ENCODE data around the gene CHCHD1.

The CHCHD1 gene

DNA sequence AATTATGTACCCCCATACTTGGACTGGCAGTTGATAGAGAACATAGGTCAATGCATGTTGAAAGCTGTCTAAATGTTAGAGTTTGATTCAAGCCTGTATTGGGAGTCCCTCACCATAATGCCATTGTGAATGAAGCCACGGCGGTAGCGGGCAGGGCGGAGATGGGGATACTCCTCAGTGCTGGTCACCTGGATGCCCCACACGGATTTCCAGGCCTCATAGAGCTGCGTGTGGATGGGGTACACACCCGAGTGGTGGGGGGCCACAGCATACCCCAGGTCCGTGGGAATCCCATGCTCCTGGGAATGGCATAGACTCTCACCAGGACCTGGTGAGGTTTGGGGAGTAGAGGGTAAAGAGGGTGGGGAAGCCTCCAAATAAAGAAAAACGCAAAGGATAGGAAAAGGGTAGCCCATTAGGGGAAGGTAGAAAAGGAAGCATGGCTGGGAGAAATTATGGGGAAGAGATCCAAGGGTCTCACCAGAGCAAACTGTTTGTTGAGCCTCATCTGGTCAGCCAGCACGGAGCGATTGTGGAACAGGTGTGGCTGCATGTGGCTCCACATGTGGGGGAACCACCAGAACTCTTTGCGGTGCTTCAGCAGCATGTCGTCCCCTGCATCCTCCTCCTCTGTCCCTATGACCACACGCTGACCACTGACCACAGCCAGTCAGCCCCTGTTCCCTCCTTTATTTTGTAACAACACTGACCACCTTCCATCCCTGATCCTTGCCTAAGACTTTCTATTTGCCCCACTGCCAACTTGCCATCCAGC is 24.5 kb downstream of the CHCHD1 start:
- Histone ChIP-seq H3K36me3 (replicated peaks) (peaks cover 55% of the 10 kb centered on the region), H3K9me3 (no peaks in the 10 kb centered on the region), H3K27me3 (ENCODE audit: low read depth) (no peaks in the 10 kb centered on the region), H3K4me1 (peaks cover 5% of the 10 kb centered on the region), H3K4me3 (no peak overlapping the region)
- in situ Hi-C loops (cut with MboI; ENCODE audit: low sequenced_read_pairs) = no loop called here
- no peak for DNase-seq (ENCODE audit: low spot score in 2 of 2)

DNA sequence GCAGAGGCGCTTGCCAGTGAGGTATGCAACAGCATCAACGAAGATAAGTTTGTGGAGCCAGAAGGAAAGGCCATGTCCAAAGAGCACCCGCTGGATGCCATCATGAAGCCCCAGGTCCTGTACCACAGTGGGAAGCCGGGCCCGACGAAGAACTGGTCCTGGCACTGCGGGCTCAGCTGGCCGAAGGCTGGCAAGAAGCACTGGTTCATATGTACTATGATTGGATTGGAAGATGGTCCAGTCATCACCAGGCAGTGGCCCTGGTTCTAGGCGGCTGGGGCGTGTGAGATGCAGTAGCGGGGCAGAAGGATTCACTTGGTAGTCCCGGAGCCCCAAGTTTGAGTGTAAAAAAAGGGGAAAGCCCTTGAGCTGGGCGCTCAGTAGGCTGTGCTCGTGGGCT is 25.6 kb downstream of the CHCHD1 start:
- Histone ChIP-seq H3K9me3 (no peaks in the 10 kb centered on the region), H3K27me3 (ENCODE audit: low read depth) (no peaks in the 10 kb centered on the region), H3K4me3 (no peak overlapping the region), H3K4me1 (peaks cover 5% of the 10 kb centered on the region), H3K36me3 (replicated peaks) (peaks cover 44% of the 10 kb centered on the region)
- no peak for DNase-seq (ENCODE audit: low spot score in 2 of 2)
- in situ Hi-C loops (cut with MboI; ENCODE audit: low sequenced_read_pairs) = no loop called here

DNA sequence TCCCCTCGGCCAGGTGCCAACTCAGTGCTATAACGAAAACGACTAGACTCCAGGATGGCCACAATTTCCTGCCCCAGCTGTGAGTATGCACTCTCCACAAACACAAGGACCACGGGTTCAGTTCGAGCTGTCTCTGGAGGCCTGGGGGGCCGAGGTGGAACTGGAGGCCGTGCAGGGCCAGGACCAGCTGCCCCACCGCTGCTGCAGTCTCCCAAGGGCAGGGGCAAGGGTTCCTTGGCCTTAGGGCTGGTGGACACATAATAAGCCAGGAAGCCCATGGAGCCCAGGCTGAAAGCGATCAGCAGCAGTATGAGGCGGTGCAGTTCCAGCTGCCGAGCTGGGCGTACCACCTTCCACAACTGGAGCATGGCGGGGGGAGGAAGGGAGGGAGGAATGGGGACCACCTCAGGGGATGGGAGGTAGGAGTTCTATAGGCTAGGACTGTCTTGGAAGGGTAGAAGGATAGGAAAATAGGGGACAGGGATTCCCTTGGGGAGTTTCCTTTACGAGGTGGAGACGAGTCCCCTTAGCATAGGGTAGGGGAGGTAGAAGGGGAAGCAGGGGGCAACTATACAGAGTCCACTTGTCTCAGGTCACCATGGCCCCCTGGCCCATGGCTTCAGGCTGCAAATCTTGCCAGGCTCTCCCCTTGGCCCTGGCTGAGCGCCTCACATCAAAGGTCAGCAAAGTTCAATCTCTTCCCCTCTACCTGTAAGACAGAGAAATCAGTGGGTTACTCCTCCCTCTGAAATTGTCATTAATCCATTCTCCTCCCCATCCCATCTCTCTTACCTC is 26.4 kb downstream of the CHCHD1 start:
- Histone ChIP-seq H3K4me1 (peaks cover 5% of the 10 kb centered on the region), H3K9me3 (no peaks in the 10 kb centered on the region), H3K27me3 (ENCODE audit: low read depth) (no peaks in the 10 kb centered on the region), H3K36me3 (replicated peaks) (peaks cover 36% of the 10 kb centered on the region), H3K4me3 (no peak overlapping the region)
- in situ Hi-C loops (cut with MboI; ENCODE audit: low sequenced_read_pairs) = no loop called here
- DNase-seq (ENCODE audit: low spot score in 2 of 2) = no peak

DNA sequence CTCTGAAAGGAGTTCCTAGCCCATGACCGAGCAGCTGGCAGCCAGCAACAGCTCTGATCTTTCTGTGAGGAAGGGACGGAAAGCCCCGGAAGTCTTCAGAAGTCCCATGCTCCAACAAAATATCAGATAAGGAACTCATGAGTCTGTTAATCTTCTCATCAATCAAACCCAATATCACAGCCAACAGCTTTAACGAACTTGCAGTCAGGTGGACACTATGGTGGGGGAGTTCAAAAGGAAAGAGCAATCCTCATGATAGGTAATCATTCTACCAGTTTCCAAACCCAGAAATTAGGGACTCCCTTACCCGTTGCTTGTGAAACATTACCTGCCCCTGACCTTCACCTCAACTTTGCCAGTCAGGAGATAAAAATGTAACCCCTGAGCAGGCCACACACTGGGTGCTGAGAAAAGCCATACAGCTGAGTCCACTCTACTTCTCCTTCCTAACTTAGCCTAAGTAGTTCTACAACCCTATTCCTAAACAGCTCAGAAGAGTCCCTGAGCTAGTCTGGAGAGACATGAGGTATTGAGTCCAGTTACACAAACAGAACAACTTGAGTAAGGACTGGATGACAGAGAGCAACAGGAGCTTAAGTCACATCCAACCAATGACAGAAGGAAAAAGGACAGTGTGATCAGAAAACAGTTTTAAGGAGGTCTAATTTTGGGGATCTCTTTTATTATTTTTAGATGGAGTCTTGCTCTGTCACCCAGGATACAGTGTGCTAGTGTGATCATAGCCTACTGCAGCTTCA is 27.4 kb downstream of the CHCHD1 start:
- H3K4me1 ChIP-seq = peaks cover 5% of the 10 kb centered on the region
- no peak overlapping the region for H3K4me3 ChIP-seq
- in situ Hi-C loops (cut with MboI; ENCODE audit: low sequenced_read_pairs) = no loop called here
- DNase-seq (ENCODE audit: low spot score in 2 of 2) = no peak
- H3K9me3 ChIP-seq = no peaks in the 10 kb centered on the region
- H3K36me3 ChIP-seq (replicated peaks) = peaks cover 32% of the 10 kb centered on the region
- H3K27me3 ChIP-seq (ENCODE audit: low read depth) = no peaks in the 10 kb centered on the region

DNA sequence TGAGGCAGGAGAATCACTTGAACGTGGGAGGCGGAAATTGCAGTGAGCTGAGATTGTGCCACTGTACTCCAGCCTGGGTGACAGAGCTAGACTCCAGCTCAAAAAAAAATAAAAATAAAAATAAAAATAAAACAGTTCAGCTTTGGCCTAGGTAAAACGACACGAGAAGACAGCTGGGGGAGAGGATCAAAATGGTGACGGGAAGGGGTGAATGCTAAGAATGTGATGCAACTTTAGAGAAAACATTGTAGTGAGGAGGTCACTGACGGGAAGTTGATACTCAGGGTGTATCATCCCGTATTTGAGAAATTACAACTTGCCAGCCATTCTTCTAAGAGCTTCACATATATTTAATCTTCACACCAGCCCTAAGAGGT is 28.5 kb downstream of the CHCHD1 start:
- in situ Hi-C loops (cut with MboI; ENCODE audit: low sequenced_read_pairs) = no loop called here
- no peaks in the 10 kb centered on the region for H3K9me3 ChIP-seq
- H3K4me3 ChIP-seq = peak overlapping the region; percentile 66
- no peaks in the 10 kb centered on the region for H3K27me3 ChIP-seq (ENCODE audit: low read depth)
- no peak for DNase-seq (ENCODE audit: low spot score in 2 of 2)
- peaks cover 5% of the 10 kb centered on the region for H3K4me1 ChIP-seq
- H3K36me3 ChIP-seq (replicated peaks) = peaks cover 36% of the 10 kb centered on the region

DNA sequence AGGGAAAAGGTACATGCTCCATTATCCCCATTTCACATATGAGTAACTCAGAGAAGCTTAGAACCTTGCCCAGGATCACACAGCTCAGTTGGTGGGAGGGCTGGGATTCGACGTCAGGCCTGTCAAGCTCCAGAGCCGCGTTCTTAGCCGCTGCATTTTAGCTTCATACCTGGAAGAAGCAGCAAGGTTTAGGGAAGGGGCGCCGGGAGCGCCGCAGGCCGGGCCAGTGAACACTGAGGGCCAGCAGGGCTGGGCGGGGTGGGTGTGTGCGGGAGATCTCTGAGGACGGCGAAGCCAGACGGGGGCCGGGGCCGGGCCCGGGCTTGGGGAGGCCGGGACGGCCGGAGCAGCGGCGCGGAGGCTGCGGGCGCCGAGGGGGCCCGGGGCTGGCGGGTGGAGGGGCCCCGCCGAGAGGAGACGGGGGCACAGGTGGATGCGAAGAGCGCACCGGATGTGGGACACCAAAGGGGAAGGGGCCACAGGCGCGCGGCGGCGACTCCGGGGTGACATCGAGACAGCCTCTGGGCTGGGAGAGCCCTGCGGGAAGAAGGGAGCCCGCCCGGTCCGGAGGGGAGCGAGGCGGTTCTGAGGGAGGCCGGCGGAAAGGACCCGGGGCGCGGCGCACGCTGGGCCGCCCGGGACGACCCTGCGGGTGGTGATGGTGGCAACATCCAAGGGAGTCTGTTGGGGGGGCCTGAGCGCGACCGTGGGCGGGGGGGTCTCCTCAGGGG is 29.1 kb downstream of the CHCHD1 start:
- Histone ChIP-seq H3K4me3 (peak overlapping the region; percentile 66), H3K36me3 (replicated peaks) (peaks cover 31% of the 10 kb centered on the region), H3K9me3 (no peaks in the 10 kb centered on the region), H3K27me3 (ENCODE audit: low read depth) (no peaks in the 10 kb centered on the region), H3K4me1 (peaks cover 5% of the 10 kb centered on the region)
- peak; percentile 14 to 44 for DNase-seq (ENCODE audit: low spot score in 2 of 2)
- in situ Hi-C loops (cut with MboI; ENCODE audit: low sequenced_read_pairs) = no loop called here

DNA sequence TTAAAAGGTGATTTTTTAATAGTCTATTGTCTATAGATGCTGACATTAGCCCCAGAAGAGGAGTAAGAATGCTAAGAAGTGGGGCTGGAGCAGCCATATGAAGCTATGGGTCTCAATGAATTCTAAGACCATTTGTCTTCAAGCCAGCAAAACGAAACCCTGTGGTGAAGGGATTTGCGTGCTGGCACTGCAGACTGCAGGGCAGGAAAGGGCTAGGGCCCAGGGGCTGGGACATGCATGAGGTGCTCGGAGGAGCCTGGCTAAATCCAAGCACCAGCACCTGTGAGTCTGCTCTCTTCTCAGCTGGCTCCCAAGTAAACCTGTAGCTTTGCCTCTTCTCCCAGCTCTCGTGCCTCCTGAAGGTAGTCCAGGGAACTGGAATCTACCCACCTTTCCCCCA is 30.8 kb downstream of the CHCHD1 start:
- in situ Hi-C loops (cut with MboI; ENCODE audit: low sequenced_read_pairs) = no loop called here
- Histone ChIP-seq H3K36me3 (replicated peaks) (peaks cover 15% of the 10 kb centered on the region), H3K4me3 (no peak overlapping the region), H3K27me3 (ENCODE audit: low read depth) (no peaks in the 10 kb centered on the region), H3K9me3 (no peaks in the 10 kb centered on the region), H3K4me1 (peaks cover 5% of the 10 kb centered on the region)
- no peak for DNase-seq (ENCODE audit: low spot score in 2 of 2)

DNA sequence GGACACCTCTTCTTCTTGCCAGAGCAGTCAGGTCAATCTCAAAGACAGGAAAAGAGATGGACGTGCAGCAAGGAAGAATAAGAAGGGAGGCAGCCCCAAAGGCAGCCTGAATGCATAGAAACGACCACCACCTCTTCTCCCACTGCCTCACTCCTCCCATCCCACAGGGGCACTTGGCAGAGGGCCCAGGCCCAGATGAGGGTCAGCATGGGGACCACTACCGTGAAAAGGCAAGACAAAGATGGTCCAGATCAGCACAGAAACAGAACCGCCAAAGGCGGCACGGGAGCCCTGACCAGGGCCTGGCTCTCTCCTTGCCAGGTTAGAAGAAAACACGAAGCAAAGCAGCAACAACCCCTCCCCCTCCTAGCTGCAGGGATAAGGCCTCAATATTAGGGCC is 31.5 kb downstream of the CHCHD1 start:
- no peaks in the 10 kb centered on the region for H3K27me3 ChIP-seq (ENCODE audit: low read depth)
- in situ Hi-C loops (cut with MboI; ENCODE audit: low sequenced_read_pairs) = no loop called here
- peaks cover 5% of the 10 kb centered on the region for H3K4me1 ChIP-seq
- H3K4me3 ChIP-seq = no peak overlapping the region
- H3K9me3 ChIP-seq = no peaks in the 10 kb centered on the region
- H3K36me3 ChIP-seq (replicated peaks) = peaks cover 8% of the 10 kb centered on the region
- DNase-seq (ENCODE audit: low spot score in 2 of 2) = no peak

DNA sequence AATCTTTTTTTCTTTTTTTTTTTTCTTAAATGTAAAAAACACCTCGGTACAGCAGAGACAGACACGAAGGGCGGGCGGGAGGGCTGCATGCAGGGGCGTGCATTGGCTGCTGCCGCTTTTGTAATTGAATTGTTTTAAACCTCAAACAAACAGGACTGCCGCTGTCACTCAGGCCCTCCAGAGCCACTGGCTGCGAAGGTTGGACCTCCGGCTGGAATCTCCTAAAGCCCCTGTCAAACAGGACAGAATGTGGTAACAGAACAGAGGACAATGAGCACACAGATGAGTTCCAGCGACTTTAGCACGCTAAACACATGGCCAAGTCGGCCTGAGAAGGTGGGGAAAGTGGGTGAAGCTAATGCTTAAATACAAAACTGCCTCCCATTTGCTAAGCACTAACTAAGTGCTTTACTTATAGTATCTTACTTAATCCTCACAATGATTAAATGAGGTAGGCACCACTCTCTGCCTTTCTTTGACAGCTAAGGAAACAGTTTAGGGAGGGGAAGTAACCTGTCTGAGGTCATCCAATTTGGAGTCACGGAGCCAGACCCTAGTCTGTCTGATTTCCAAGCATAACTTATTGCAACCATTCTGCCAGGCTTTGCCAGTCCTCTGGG is 32.5 kb downstream of the CHCHD1 start:
- Histone ChIP-seq H3K4me1 (peaks cover 5% of the 10 kb centered on the region), H3K4me3 (no peak overlapping the region), H3K36me3 (replicated peaks) (peaks cover 7% of the 10 kb centered on the region), H3K27me3 (ENCODE audit: low read depth) (no peaks in the 10 kb centered on the region), H3K9me3 (no peaks in the 10 kb centered on the region)
- in situ Hi-C loops (cut with MboI; ENCODE audit: low sequenced_read_pairs) = no loop called here
- DNase-seq (ENCODE audit: low spot score in 2 of 2) = no peak

DNA sequence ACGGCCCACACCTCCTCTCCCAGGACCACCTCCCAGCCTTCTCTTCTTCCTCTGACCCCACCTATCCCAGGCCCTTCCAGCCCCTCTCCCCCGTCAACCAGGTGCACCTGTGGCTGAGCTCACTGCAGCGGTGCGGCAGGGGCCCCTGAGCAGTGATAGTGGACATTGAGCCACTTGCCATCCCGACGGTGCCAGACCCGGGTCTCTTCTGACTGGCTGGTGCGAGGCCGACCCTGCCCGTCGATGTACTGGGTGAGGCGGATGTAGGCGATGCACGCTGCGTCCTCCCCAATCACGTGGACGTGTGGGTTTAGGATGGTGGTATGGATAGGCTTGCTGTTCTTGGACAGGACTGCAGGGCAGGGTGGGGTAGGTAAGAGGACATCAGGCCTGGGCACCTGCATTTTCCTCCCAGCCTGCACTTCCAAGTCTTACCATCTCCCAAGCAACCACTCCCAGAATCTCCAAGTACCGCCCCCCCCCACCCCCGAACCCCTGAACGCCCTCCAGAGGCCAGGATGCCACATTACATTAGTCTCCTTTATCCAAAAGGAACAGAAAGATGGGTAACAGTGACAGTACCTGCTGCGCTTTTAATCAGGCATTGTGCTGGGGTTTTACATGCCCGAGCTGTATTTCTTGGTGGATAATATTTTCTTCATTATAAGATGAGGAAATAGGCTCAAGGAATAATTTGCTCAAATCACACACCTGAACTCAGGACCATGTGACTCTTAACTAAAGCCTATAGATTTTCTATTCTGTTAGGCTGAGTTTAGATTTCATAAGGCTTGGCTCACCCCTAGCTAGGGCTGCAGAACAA is 33.3 kb downstream of the CHCHD1 start:
- no peak overlapping the region for H3K4me3 ChIP-seq
- no peaks in the 10 kb centered on the region for H3K27me3 ChIP-seq (ENCODE audit: low read depth)
- in situ Hi-C loops (cut with MboI; ENCODE audit: low sequenced_read_pairs) = no loop called here
- H3K4me1 ChIP-seq = peaks cover 5% of the 10 kb centered on the region
- DNase-seq (ENCODE audit: low spot score in 2 of 2) = peak; percentile 16 to 60
- peaks cover 7% of the 10 kb centered on the region for H3K36me3 ChIP-seq (replicated peaks)
- no peaks in the 10 kb centered on the region for H3K9me3 ChIP-seq

DNA sequence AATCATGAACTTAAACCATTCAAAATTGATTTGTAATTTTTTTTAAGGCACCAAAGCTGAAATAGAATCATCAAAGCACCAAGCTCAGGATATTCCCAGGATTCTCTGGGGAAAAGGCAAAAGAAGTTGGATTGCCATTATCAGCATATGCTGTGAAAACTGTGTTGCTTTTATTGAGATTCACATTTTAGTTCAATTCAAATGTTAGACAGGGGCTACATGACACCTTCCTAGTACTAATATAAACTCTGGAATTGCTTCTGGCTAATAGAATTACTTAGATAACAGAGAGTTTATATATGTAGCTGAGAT is 33.8 kb downstream of the CHCHD1 start:
- Histone ChIP-seq H3K9me3 (no peaks in the 10 kb centered on the region), H3K4me3 (no peak overlapping the region), H3K27me3 (ENCODE audit: low read depth) (no peaks in the 10 kb centered on the region), H3K4me1 (peaks cover under 1% of the 10 kb centered on the region; the same call in 1 of the 2 replicates), H3K36me3 (replicated peaks) (peaks cover 7% of the 10 kb centered on the region)
- in situ Hi-C loops (cut with MboI; ENCODE audit: low sequenced_read_pairs) = no loop called here
- DNase-seq (ENCODE audit: low spot score in 2 of 2) = no peak

DNA sequence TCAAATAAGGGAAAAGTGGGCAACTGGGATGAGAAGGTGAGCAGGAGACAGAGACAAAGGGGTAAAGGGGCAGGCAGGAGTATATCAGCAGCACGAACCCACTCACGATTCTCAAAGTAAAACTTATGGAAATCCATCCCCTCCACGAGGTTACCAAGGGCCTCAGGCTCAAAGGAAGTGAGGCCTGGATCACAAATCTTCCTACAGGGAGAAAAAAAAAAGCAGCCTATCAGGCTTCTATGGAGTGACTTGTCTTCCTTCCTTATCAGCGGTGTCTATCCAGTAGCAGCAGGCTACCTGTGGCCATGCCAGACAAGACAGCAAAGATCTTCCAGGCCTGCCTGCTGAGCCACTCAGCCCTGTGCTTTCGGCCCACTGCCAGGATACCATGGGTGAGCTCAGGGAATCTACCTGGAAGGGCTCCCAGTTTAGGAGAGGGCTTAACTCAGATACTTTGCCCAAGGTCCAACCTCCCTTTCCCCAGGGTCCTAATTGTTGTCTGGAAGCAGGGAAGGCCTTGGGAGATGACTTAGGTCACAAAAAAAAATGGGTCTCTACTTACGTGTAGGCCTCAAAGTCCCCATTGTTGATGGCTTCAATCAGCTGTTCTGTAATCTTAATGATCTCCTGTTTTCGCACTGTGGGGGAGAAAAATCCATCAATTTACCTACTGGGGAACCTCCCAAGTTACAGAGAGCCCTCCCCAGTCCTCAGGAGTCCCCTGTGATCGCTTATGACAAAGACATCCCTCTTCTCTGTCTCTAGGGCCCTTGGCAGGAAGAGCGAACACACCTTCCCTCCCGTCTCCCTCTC is 35.3 kb downstream of the CHCHD1 start:
- peaks cover 15% of the 10 kb centered on the region for H3K36me3 ChIP-seq (replicated peaks)
- H3K27me3 ChIP-seq (ENCODE audit: low read depth) = no peaks in the 10 kb centered on the region
- no peaks in the 10 kb centered on the region for H3K9me3 ChIP-seq
- DNase-seq (ENCODE audit: low spot score in 2 of 2) = no peak
- no peak overlapping the region for H3K4me3 ChIP-seq
- H3K4me1 ChIP-seq = no peaks in the 10 kb centered on the region; the same call in 1 of the 2 replicates
- in situ Hi-C loops (cut with MboI; ENCODE audit: low sequenced_read_pairs) = no loop called here

Data from HAP-1 (cell line).